Upper lobe of left lung (tissue), 4 donors: ENCODE measurements around the gene SYVN1.
A peak's percentile ranks its signal among the peaks of the same experiment; 100 is the strongest.

ENCODE experiments used
- CTCF ChIP-seq, 6 experiments: fragments of 450-650 bp in 4 of 6; fragments of 200-600 bp in 2 of 6; sonication (generic) in 2 of 6; IDR thresholded peaks; one replicate each; pipeline ENCODE4 v1.5.1; 2016 to 2019; ENCODE audit warnings: antibody characterized with exemption in 6 of 6
- POLR2A ChIP-seq, 4 donors: fragments of 450-650 bp; IDR thresholded peaks; one replicate each; pipeline ENCODE4 v1.5.1; 2016 to 2017; ENCODE audit warnings: antibody characterized with exemption in 4 of 4, mild to moderate bottlenecking in 2 of 4

- TF ChIP-seq CTCF (IDR thresholded peaks at IDR 0.05) (peak; percentile 85 to 96 (median 94)), POLR2A (IDR thresholded peaks at IDR 0.05) (peak in 1 of 4 donors; percentile 38)
These were observed 21.6 kb downstream of the SYVN1 start for GRCh38 chr11:65112546-65113360.
